Transverse colon (tissue), 4 donors: ENCODE data around the gene CYP4F11. TPM values are rescaled to one million over a fixed set of nuclear protein-coding genes. Genes with fewer than 3 reads are reported as not detected.

Experiments
- DNase-seq: peaks from one replicate; pipeline ENCODE4 v3.0.0-alpha.2; 2019
- H3K27ac ChIP-seq, 4 donors: fragments of 200-600 bp; sonication (generic); 2 replicates each; pipeline ENCODE4 v1.5.1; 2016 to 2018; ENCODE audit warnings: inconsistent platforms in 4 of 4
- H3K27me3 ChIP-seq: fragments of 200-600 bp; sonication (generic); 2 replicates; pipeline ENCODE4 v1.5.1; 2017; ENCODE audit warnings: inconsistent platforms
- H3K36me3 ChIP-seq, 4 donors: fragments of 200-600 bp; sonication (generic); 2 replicates each; pipeline ENCODE4 v1.5.1; 2017 to 2019; ENCODE audit warnings: inconsistent platforms in 4 of 4
- H3K4me1 ChIP-seq, 4 donors: fragments of 200-600 bp; sonication (generic); 2 replicates each; pipeline ENCODE4 v1.5.1; 2017 to 2020; ENCODE audit warnings: inconsistent platforms in 4 of 4
- H3K4me3 ChIP-seq, 4 donors: fragments of 200-600 bp; sonication (generic); 1 replicate in 1 of 4; 2 replicates in 3 of 4; pipeline versions ENCODE4 v1.5.1 to v1.6.1; 2017 to 2019; ENCODE audit warnings: inconsistent platforms in 4 of 4
- H3K9me3 ChIP-seq, 2 donors: fragments of 200-600 bp; sonication (generic); 2 replicates each; pipeline ENCODE4 v1.5.1; 2017 to 2019; ENCODE audit warnings: inconsistent platforms in 2 of 2
- CTCF ChIP-seq, 5 experiments: fragments of 200-600 bp in 3 of 5; fragments of 450-650 bp in 2 of 5; sonication (generic) in 3 of 5; IDR thresholded peaks; 1 replicate in 2 of 5; 2 replicates in 3 of 5; pipeline ENCODE4 v1.5.1; 2016 to 2017; ENCODE audit warnings: antibody characterized with exemption in 5 of 5, inconsistent platforms in 3 of 5, mild to moderate bottlenecking in 2 of 5, moderate library complexity in 1 of 5
- EP300 ChIP-seq: sonication (generic); formaldehyde crosslinking; IDR thresholded peaks from one replicate; pipeline ENCODE4 v1.6.1; 2017; ENCODE audit warnings: antibody characterized with exemption, low read depth
- POLR2A ChIP-seq: fragments of 450-650 bp; IDR thresholded peaks from one replicate; pipeline ENCODE4 v1.6.1; 2016; ENCODE audit warnings: antibody characterized with exemption, mild to moderate bottlenecking, moderate library complexity
- POLR2AphosphoS5 ChIP-seq, 3 donors: sonication (generic); formaldehyde crosslinking; IDR thresholded peaks; one replicate each; pipeline ENCODE4 v1.6.1; 2016; ENCODE audit warnings: antibody characterized with exemption in 3 of 3
- WGBS, 2 donors: methylation state at CpG; one replicate each; pipeline ENCODE4 v1.1.5; 2018; ENCODE audit warnings: low coverage in 1 of 2; 5-methylcytosine and 5-hydroxymethylcytosine counted together
- in situ Hi-C, 4 donors: fragments of 200-750 bp; cut with MboI; loops; one replicate each; pipeline versions ENCODE4 v1.15.0 to v1.15.1; 2017; ENCODE audit warnings: low sequenced_read_pairs in 3 of 4, low pct_ligation_motif_present in 1 of 4, low pct_unique_long_range_greater_than_20kb in 1 of 4
- intact Hi-C: fragments of 100-400 bp; cut with DNase I; formaldehyde crosslinking; loops from one replicate; pipeline ENCODE4 v1.15.1; 2023; ENCODE audit warnings: low total_unique reads
- total RNA-seq, 4 donors: library from RNA; depleted of rRNA; stranded (reverse); fragments of >200 nt; gene quantifications; one replicate each; pipeline ENCODE4 v1.1.0, GENCODE V29; 2016

CYP4F11 gene
- total RNA-seq, 4 donors from 2014 or later: 7.5 to 17.6 (median 10.5) TPM; not detected in 1

- H3K36me3 ChIP-seq: no peaks in the 10 kb centered on the region
- intact Hi-C loops: no loop called here
- 81 to 84% methylated on average over 2 to 3 of the region's 3 CpGs for WGBS, 2 donors
- no peak overlapping the region for H3K4me3 ChIP-seq
- no peaks in the 10 kb centered on the region for H3K27me3 ChIP-seq
- in situ Hi-C loops: no loop called here
- no peaks in the 10 kb centered on the region for H3K9me3 ChIP-seq
- DNase-seq: no peak
- no peak for TF ChIP-seq CTCF (IDR thresholded peaks at IDR 0.05)
- TF ChIP-seq POLR2A: no peak
- H3K27ac ChIP-seq: no peak overlapping the region
- peaks cover 0 to 19% (median 0%) of the 10 kb centered on the region in 4 donors for H3K4me1 ChIP-seq
Measured at GRCh38 chr19:15928321-15928720, 6.0 kb downstream of the CYP4F11 start.

GRCh38 chr19:15926484-15926883, 7.8 kb downstream of the CYP4F11 start:
- no peaks in the 10 kb centered on the region for H3K27me3 ChIP-seq
- peaks cover 0 to 28% (median 0%) of the 10 kb centered on the region in 4 donors for H3K4me1 ChIP-seq
- TF ChIP-seq EP300 (no peak), POLR2A (no peak), CTCF (IDR thresholded peaks at IDR 0.05) (no peak), POLR2AphosphoS5 (IDR thresholded peaks at IDR 0.05) (no peak)
- no peaks in the 10 kb centered on the region for H3K36me3 ChIP-seq
- H3K9me3 ChIP-seq: no peaks in the 10 kb centered on the region
- 0% methylated on average over 1 of the region's 1 CpG; no CpG with 5 or more reads in 1 of the 2 donors for WGBS, 2 donors
- DNase-seq: no peak
- in situ Hi-C loops: no loop called here
- intact Hi-C loops: no loop called here
- no peak overlapping the region for H3K27ac ChIP-seq
- H3K4me3 ChIP-seq: no peak overlapping the region

- DNase-seq: peak; percentile 81
- Histone ChIP-seq H3K36me3 (no peaks in the 10 kb centered on the region), H3K9me3 (no peaks in the 10 kb centered on the region), H3K27ac (peak overlapping the region in 3 of 4 donors; percentile 36 to 61 (median 47)), H3K4me3 (no peak overlapping the region), H3K27me3 (no peaks in the 10 kb centered on the region), H3K4me1 (peaks cover 0 to 28% (median 0%) of the 10 kb centered on the region in 4 donors)
- WGBS, 2 donors: 47 to 76% methylated on average over 3 to 8 of the region's 8 CpGs
- no peak for TF ChIP-seq EP300
- no peak for TF ChIP-seq POLR2A
- peak in 1 of 3 donors; percentile 25 for TF ChIP-seq POLR2AphosphoS5 (IDR thresholded peaks at IDR 0.05)
- no peak for TF ChIP-seq CTCF (IDR thresholded peaks at IDR 0.05)
- intact Hi-C loops (no loop called here), in situ Hi-C loops (no loop called here)
Measured at GRCh38 chr19:15923702-15924101, 10.6 kb downstream of the CYP4F11 start.

GRCh38 chr19:15922021-15922420, 12.3 kb downstream of the CYP4F11 start:
- no peak for DNase-seq
- 60 to 86% methylated on average over 2 to 4 of the region's 4 CpGs for WGBS, 2 donors
- peaks cover 0 to 25% (median 0%) of the 10 kb centered on the region in 4 donors for H3K4me1 ChIP-seq
- H3K4me3 ChIP-seq: no peak overlapping the region
- H3K9me3 ChIP-seq: no peaks in the 10 kb centered on the region
- TF ChIP-seq POLR2AphosphoS5 (IDR thresholded peaks at IDR 0.05) (no peak), POLR2A (no peak), CTCF (IDR thresholded peaks at IDR 0.05) (no peak), EP300 (no peak)
- H3K27me3 ChIP-seq: no peaks in the 10 kb centered on the region
- in situ Hi-C loops (no loop called here), intact Hi-C loops (no loop called here)
- H3K36me3 ChIP-seq: no peaks in the 10 kb centered on the region
- H3K27ac ChIP-seq: no peak overlapping the region
